ENCODE data around the gene SLC35A4. TPM values are rescaled to one million over a fixed set of nuclear protein-coding genes. Genes with fewer than 3 reads are reported as not detected.
"Not testable (repeated sequence)": the region's sequence is repeated elsewhere in the genome, so short reads cannot be mapped to it uniquely, and the experiment has no call there.

Gene SLC35A4
- total RNA-seq, 1 experiment from 2014 or later, result 42.2 TPM

DNA sequence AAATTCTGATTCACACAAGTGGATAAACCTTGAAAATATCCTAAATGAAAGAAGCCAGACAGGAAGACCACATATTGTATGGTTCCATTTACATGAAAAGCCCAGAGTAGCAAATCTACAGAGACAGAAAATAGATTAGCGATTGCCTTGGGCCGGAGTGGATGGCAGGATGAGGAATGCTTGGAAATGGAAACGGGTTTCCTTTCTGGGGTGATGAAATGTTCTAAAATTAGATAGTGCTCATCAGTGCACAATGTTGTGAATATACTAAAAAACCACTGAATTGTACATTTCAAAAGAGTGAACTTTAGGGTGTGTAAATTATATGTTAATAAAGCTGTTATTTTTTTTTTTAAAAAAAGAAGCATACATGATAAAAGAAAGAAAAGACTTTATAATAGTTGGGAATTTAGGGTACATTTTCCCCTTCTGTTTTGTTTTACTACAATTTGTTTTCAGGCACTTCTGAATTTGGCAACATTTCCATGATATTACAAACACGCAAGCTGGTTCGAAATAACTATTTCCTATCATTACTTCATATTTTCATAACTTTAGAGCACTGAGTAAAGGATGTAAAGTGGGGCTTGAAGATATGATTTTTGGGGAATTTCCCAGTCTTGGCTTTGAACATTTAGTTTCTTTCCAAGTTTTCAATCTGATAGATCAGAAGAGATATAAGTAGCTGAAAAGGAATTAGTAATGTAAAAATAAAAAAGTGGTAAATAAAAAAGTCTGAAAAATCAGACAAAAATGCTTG is 23.9 kb downstream of the SLC35A4 start:
- no peak for DNase-seq (ENCODE audit: extremely low read depth, low read depth)

DNA sequence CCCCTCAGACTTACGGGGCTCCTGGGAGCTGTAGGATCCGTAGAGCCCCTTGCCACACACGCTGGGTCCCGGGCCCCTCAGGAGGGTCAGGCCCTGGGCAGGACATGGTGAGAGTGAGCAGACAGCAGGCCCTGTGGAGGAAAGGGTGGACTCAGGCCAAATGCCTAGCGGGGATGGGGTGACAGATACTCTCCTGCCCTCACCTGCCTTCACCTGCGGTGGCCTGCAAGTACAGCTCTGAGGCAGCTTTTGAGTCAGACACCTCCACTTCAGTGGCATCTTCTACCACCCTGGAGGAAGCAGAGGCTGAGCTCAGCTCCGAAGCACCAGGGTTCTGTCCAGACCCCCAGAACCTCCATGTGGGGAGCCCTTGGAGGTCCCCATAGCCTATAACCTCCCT is 26.2 kb downstream of the SLC35A4 start:
- DNase-seq (ENCODE audit: extremely low read depth, low read depth), result no peak

DNA sequence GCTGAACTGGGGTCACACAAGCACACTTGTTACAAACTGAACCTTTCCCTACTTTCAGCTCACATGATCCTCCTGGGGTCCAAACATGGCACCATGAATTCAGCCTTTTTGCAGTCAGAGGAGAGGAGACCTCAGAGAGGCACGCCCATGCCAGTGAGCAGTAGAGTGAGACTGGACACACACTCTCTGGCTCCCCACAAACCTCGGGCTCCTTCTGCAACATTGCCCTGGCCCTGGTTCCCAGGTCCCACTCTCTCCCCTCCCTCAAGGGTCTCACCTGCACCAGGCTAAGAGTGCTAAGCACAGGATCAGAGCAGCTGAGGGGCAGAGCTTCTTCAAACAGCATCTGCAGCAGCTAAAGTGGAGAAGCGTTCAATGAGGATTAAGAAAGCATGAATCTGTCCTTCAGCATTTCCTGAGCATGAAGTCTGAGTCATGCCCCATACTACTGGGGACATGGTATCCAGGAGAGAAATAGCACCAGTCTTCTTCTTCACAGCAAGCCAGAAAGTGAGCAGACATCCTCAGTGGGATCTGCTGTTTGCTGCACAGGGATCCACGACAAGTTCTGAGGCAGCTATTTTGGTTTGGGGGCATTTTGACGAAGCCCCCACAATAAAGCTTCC is 27.2 kb downstream of the SLC35A4 start:
- DNase-seq (ENCODE audit: extremely low read depth, low read depth), result no peak

DNA sequence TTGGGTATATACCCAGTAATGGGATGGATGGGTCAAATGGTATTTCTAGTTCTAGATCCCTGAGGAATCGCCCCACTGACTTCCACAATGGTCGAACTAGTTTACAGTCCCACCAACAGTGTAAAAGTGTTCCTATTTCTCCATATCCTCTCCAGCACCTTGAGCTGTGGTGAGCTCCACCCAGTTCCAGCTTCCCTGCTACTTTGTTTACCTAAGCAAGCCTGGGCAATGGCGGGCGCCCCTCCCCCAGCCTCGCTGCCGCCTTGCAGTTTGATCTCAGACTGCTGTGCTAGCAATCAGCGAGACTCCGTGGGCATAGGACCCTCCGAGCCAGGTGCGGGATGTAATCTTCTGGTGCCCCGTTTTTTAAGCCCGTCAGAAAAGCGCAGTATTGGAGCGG is 28.4 kb downstream of the SLC35A4 start:
- peak; percentile 40 for DNase-seq (ENCODE audit: extremely low read depth, low read depth)

DNA sequence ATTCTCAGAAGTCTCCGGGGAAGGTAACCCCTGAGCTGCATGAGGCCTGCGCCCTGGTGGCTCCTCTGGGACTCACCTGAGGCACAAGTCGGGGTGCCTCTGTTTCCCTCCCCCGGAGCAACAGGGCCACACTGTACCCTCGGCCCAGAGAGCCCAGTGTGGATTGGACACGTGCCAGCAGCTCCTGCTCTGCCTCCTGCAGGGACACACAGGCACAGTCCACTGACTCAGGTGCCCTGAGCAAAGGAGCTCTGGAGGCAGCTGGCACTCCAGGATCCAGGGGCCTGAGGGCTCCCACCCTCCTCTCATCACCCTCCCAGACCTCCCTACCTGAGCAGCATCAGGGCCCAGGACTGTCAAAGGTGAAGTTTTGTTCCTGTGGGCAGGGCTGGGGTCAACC is 29.5 kb downstream of the SLC35A4 start:
- DNase-seq (ENCODE audit: extremely low read depth, low read depth), result no peak

DNA sequence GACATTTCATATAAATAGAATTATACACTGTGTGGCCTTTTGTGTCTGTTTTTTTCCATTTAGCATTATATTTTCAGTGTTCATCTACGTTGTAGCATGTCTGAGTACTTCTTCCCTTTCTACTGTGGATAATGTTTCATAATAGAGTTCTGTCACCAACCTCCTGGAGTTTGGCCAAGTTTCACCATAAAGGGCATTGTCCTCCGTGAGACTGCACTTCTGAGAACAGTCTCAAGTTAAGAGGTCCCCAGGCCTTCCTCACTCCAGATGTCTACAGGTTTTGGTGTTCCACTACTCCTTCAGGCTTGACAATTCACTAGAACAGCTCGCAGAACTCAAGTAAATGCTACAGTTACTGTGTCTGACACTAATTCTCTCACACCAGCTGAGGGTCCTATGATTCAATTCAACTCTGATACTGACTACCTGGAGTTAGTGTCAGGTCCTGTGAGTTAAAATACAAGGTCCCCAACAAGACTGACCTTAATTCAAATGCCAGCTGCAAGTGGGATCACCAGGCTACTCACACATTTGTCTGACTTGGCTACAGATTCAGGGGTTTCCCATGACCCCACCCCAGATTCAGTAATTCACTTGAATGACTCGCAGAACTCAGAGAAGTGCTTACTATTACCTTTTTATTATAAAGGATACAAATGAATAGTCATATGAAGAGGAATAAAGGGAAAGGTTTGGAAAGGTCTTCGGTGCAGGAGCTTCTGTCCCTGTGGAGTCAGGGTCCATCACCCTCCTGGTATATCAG is 31.1 kb downstream of the SLC35A4 start:
- DNase-seq (ENCODE audit: extremely low read depth, low read depth), result no peak

DNA sequence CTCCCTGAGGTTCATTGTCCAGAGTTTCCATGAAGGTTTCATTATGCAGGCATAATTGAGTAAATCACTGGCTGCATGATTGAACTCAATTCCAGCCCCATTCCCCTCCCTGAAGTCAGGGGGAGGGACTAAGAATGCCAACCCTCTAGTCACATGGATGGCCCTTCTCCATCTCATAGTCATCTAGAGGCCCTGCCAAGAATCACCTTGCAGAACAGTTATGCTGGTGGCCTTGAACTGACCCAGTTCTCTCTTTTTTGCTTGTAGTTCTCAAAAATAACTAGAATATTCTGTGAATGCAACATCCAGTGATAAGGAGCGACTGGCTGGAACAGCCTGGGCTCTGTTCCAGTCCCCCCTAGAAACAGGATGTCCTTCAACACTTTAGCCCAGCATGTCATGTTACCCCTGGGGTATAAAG is 31.7 kb downstream of the SLC35A4 start:
- DNase-seq (ENCODE audit: extremely low read depth, low read depth), result no peak

DNA sequence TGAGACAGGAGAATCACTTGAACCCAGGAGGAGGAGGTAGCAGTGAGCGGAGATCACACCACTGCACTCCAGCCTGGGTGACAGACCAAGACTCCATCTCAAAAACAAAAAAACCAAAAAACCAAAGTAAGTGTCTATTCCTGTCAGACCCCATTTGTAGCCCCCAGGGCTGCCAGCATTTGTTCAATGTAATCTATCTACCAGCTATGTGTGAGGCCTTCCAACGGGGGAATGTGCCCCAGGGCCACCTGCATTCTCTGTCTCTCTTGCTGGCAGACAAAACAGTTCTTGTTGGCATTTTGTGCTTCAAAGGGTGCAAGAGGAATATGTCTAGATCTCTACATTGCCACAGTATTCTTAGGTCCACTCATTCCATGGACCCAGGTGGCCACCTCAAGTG is 34.2 kb downstream of the SLC35A4 start:
- no peak for DNase-seq (ENCODE audit: extremely low read depth, low read depth)

DNA sequence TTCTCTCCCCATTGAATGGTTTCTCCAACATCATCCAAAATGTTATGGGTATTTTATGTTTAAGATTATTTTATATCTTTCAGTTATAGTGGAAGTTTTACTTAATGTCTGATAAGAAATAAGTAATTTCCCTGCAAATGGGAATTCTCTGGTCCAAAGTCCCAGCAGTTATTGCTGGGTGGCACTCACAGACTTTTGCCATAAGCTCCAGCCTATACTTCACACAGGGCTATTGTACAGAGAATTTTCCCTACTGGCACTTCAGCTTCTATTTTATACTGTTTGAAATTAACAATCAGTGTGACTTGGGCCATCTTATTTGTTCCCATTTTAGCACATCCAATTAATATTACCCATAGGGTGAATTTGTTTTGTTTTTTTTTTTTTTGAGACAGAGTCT is 35.5 kb downstream of the SLC35A4 start:
- DNase-seq (ENCODE audit: extremely low read depth, low read depth), result no peak

DNA sequence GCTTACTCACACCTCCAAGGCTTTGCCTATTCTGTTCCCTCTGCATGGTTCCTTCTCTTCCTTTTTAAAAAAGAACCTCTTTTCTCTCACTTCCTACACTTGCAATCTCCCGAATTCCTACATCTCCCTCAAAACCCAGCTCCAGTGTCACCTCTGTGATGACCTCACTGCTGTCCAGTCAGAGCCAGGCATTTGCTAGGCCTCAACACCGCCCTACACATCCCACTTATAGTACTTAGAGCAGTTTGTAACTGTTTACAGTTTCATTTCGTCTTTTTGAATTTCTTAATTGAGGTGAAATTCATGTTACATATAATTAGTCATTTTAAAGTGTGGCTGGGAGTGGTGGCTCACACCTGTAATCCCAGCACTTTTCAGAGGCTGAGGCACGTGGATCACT is 37.5 kb downstream of the SLC35A4 start:
- DNase-seq (ENCODE audit: extremely low read depth, low read depth), result no peak

DNA sequence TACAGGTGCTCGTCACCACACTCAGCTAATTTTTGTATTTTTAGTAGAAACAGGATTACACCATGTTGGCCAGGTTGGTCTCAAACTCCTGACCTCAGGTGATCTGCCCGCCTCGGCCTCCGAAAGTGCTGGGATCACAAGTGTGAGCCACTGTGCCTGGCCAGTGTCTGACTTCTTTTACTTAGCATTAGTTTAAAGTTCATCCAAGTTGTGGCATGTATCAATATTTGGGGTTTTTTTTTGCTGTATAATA is 38.7 kb downstream of the SLC35A4 start:
- DNase-seq (ENCODE audit: extremely low read depth, low read depth), result not testable (repeated sequence)

DNA sequence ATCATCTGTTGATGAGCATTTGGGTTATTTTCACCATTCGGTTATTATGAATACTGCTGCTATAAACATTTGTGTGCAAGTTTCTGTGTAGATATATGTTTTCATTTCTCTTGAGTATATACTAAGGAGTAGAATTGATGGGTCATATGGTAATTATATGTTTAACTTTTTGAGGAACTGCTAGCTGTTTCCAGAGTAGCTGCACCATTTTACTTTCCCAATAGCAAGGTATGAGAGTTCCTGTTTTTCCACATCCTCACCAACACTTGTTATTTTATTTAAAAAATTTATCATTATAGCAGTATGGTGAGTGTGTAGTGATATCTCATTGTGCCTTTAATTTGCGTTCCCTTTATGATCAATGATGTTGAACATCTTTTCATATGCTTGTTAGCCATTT is 39.1 kb downstream of the SLC35A4 start:
- no peak for DNase-seq (ENCODE audit: extremely low read depth, low read depth)

DNA sequence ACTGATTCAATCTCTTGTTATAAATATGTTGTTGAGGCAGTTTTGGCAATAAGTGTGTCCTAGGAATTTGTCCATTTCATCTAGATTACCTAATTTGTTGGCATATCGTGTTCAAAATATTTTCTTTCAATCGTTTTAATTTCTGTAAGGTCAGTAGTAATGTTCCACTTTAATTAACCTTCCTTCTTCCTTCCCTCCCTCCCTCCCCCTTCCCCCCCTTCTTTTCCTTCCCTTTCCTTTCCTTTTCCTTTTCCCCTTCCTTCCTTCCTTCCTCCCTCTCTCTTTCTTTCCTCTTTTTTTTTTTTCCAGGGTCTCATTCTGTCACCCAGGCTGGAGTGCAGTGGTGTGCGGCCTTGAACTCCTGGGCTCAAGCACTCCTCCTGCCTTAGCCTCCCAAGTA is 41.3 kb downstream of the SLC35A4 start:
- no peak for DNase-seq (ENCODE audit: extremely low read depth, low read depth)

DNA sequence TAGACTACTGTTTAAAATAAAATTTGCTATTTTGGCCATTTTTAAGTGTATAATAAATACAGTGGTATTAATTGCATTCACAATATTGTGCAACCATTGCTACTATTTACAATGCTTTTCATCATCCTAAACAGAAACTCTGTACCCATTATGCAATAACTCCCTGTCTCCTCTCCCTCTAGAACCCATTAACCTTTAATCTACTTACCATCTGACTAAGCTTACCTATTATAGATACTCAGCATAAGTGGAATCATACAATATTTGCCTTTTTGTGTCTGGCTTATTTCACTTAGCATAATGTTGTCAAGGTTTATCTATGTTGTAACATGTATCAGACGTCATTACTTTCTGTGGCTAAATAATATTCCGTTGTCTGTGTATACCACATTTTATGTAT is 42.4 kb downstream of the SLC35A4 start:
- DNase-seq (ENCODE audit: extremely low read depth, low read depth), result peak; percentile 15

DNA sequence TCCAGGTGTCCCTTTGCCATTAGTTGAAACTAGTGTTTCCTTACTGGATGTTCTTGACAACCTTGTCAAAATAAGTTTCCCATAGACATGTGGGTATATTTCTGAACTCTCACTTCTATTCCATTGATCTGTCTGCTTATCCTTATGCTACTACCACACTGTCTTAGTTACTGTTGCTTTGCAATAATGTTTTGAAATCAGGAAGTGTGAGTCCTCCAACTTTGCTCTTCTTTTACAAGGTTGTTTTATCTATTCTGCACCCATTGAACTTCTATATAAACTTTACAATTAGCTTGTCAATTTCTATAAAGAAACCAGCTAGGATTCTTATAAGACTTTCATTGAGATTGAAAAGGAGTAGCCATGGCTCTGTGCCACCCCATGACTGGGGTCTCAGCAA is 44.1 kb downstream of the SLC35A4 start:
- no peak for DNase-seq (ENCODE audit: extremely low read depth, low read depth)

DNA sequence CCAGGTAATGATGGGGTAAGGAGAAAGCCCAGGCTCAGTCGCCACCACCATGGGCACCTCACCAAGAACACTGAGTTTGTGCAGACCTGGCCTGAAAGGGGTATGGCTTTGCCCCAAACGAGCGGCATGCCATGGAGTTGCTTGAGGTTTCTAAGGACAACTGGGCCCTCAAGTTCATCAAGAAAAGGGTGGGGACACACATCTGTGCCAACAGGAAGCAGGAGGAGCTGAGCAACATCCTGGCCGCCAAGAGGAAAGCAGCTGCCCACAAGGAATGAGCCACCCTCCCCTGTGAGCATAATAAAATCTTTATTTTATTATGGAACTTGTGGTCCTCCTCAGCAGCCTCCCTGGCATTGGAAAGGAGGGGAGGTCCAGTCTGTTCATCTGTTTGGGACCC is 44.5 kb downstream of the SLC35A4 start:
- DNase-seq (ENCODE audit: extremely low read depth, low read depth), result no peak

DNA sequence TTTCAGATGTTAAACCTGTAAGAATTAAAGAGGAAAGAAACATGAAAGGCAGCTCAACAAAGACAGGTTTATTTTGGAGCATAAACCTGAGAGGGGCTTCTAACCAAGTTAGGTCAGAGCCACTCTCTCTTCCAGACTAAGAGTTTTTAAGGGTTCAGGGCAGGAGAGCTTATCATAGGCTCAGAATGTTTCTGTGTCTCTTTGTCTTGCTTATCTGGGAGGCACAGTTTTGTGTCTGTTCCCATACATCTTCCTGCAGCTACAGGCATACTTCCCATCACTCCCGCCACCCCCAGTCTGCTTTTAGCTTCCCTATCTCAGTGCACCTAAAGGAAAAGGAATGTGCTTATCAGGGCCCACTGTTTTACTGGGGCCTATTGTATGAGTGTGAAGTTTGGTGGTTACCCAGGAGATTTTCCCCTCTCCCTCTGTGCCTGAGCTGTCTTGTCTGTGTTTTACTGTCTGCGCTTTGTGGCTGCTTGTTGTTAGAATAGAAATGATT is 46.4 kb downstream of the SLC35A4 start:
- no peak for DNase-seq (ENCODE audit: extremely low read depth, low read depth)

Small RNA genes lying within 50 kb of the gene (small RNA-seq; reads per million reads assigned to genes)
- 0 to 0.06 reads per million in 2 experiments for gene RF00279
- gene RF00443, result 0 reads per million in 2 experiments

Other genes with a start within 250 kb of the SLC35A4 start
- gene HBEGF, start 218.2 kb upstream of the SLC35A4 start, total RNA-seq (2014; rRNA removed; shearing (Covaris generic)), result 5.4 and 6.1 TPM in 2 replicates
- gene SLC4A9, start 204.6 kb upstream of the SLC35A4 start, total RNA-seq (2014; rRNA removed; shearing (Covaris generic)), result not detected in 2 replicates
- 47.5 and 59.7 TPM in 2 replicates for gene ANKHD1, start 163.0 kb upstream of the SLC35A4 start, total RNA-seq (2014; rRNA removed; shearing (Covaris generic))
- gene EIF4EBP3, start 17.2 kb upstream of the SLC35A4 start, total RNA-seq (2014; rRNA removed; shearing (Covaris generic)), result 1.4 and 1.7 TPM in 2 replicates
- 77.8 and 92.2 TPM in 2 replicates for gene SRA1, start 7.4 kb upstream of the SLC35A4 start, total RNA-seq (2014; rRNA removed; shearing (Covaris generic))
- gene APBB3, start 230 bp upstream of the SLC35A4 start, total RNA-seq (2014; rRNA removed; shearing (Covaris generic)), result 9.8 and 12.6 TPM in 2 replicates
- 2.6 and 2.7 TPM in 2 replicates for gene CD14, start 68.3 kb downstream of the SLC35A4 start, total RNA-seq (2014; rRNA removed; shearing (Covaris generic))
- gene TMCO6, start 74.6 kb downstream of the SLC35A4 start, total RNA-seq (2014; rRNA removed; shearing (Covaris generic)), result 9.5 and 13.8 TPM in 2 replicates
- gene NDUFA2, start 82.8 kb downstream of the SLC35A4 start, total RNA-seq (2014; rRNA removed; shearing (Covaris generic)), result 64.3 and 78.9 TPM in 2 replicates
- 114 and 121 TPM in 2 replicates for gene IK, start 83.0 kb downstream of the SLC35A4 start, total RNA-seq (2014; rRNA removed; shearing (Covaris generic))
- 22.9 and 25.1 TPM in 2 replicates for gene WDR55, start 100.1 kb downstream of the SLC35A4 start, total RNA-seq (2014; rRNA removed; shearing (Covaris generic))
- gene DND1, start 108.7 kb downstream of the SLC35A4 start, total RNA-seq (2014; rRNA removed; shearing (Covaris generic)), result 0.75 and 0.77 TPM in 2 replicates
- 80.8 and 85.3 TPM in 2 replicates for gene HARS1, start 126.5 kb downstream of the SLC35A4 start, total RNA-seq (2014; rRNA removed; shearing (Covaris generic))
- gene HARS2, start 126.6 kb downstream of the SLC35A4 start, total RNA-seq (2014; rRNA removed; shearing (Covaris generic)), result 34.8 and 39.1 TPM in 2 replicates
- 60.1 and 62.5 TPM in 2 replicates for gene ZMAT2, start 135.6 kb downstream of the SLC35A4 start, total RNA-seq (2014; rRNA removed; shearing (Covaris generic))
- gene PCDHA1, start 221.3 kb downstream of the SLC35A4 start, total RNA-seq (2014; rRNA removed; shearing (Covaris generic)), result 0.07 and 0.12 TPM in 2 replicates
- gene PCDHA2, start 230.0 kb downstream of the SLC35A4 start, total RNA-seq (2014; rRNA removed; shearing (Covaris generic)), result not detected in 2 replicates
- not detected in 2 replicates for gene PCDHA3, start 236.2 kb downstream of the SLC35A4 start, total RNA-seq (2014; rRNA removed; shearing (Covaris generic))
- 0.09 TPM in 1 of 2 replicates, not detected in the other for gene PCDHA4, start 242.2 kb downstream of the SLC35A4 start, total RNA-seq (2014; rRNA removed; shearing (Covaris generic))